ENCODE data around the gene TET1.

GRCh38 chr10:68553599-68553998, 6.5 kb upstream of the TET1 start:
- TF ChIP-seq CTCF (IDR thresholded peaks at IDR 0.05; ENCODE audit: insufficient read depth, low read length, poor library complexity, severe bottlenecking) = no peak
- no peak for TF ChIP-seq EZH2phosphoT487 (conservative IDR thresholded peaks at IDR 0.05; ENCODE audit: low read length)
